GM12878 (cell line): Measurements from ENCODE around the gene MT1HL1. TPM values are rescaled to one million over a fixed set of nuclear protein-coding genes. Genes with fewer than 3 reads are reported as not detected.

Source experiments
- ATAC-seq: fragments of 200-7000 bp; cut with Tn5 transposase; 3 replicates; pipeline ENCODE4 v1.9.1; 2020; ENCODE audit warnings: mild to moderate bottlenecking, moderate library complexity
- BruUV-seq: library from RNA; stranded (reverse); fragments of 400-500 nt; replicated peaks from 2 replicates; lab custom pipeline; 2021; lab: Mats Ljungman, UMichigan
- CTCF ChIA-PET: fragments of 300-600 bp; sonication (Branson Sonifier 250); formaldehyde crosslinking; extraction: SDS; loops from one replicate; lab custom pipeline; 2021; ENCODE audit warnings: inconsistent platforms; lab: Yijun Ruan, JAX
- POLR2A ChIA-PET: fragments of 350-600 bp; formaldehyde crosslinking; extraction: SDS; loops from one replicate; lab custom pipeline; 2021; ENCODE audit warnings: inconsistent platforms; lab: Charles Lee
- RAD21 ChIA-PET: fragments of 300-600 bp; sonication (Branson Sonifier 250); formaldehyde crosslinking; loops from one replicate; lab custom pipeline; 2023; ENCODE audit warnings: antibody characterized with exemption; ENCODE audit not compliant: unreplicated experiment; lab: Charles Lee
- SMC1A ChIA-PET: fragments of 300-600 bp; sonication (Branson Sonifier 250); formaldehyde crosslinking; loops from one replicate; lab custom pipeline; 2023; ENCODE audit not compliant: unreplicated experiment, uncharacterized antibody; lab: Charles Lee
- DNase-seq: peaks from one replicate; pipeline ENCODE4 v3.0.0-alpha.2; 2011; ENCODE audit warnings: low read depth, low spot score
- FAIRE-seq: peaks from 3 replicates; lab custom pipeline; 2011; peaks lifted over from hg19 to GRCh38; lab: Jason Lieb, UNC
- H2AFZ ChIP-seq: 2 replicates; pipeline ENCODE4 v1.6.0; 2011; ENCODE audit warnings: low read depth, low read length, control low read depth; ENCODE audit not compliant: control insufficient read depth
- H3K27ac ChIP-seq: 2 replicates; pipeline ENCODE4 v1.5.1; 2011; ENCODE audit warnings: control low read depth; ENCODE audit not compliant: control insufficient read depth, insufficient read depth
- H3K27me3 ChIP-seq, 2 experiments: replicated peaks in 1 of 2; 2 replicates each; pipeline versions ENCODE4 v1.6.0 to v1.6.1; 2011; ENCODE audit warnings: low read length in 1 of 2; ENCODE audit not compliant: control insufficient read depth in 2 of 2, insufficient read depth in 2 of 2
- H3K36me3 ChIP-seq, 2 experiments: 2 replicates each; pipeline ENCODE4 v1.5.1; 2011; ENCODE audit warnings: low read length in 1 of 2; ENCODE audit not compliant: control insufficient read depth in 2 of 2, insufficient read depth in 2 of 2
- H3K4me1 ChIP-seq: 2 replicates; pipeline ENCODE4 v1.6.1; 2011; ENCODE audit warnings: mild to moderate bottlenecking, low read length, moderate library complexity, mixed read lengths; ENCODE audit not compliant: control insufficient read depth, insufficient read depth
- H3K4me2 ChIP-seq: 2 replicates; pipeline ENCODE4 v1.6.0; 2011; ENCODE audit warnings: control low read depth; ENCODE audit not compliant: control insufficient read depth, insufficient read depth
- H3K4me3 ChIP-seq: fragments of 200-600 bp; sonication (generic); 2 replicates; pipeline ENCODE4 v1.5.1; 2016
- H3K79me2 ChIP-seq: 2 replicates; pipeline ENCODE4 v1.6.0; 2011; ENCODE audit warnings: low read length; ENCODE audit not compliant: control insufficient read depth, insufficient read depth
- H3K9ac ChIP-seq: 2 replicates; pipeline ENCODE4 v1.8.0; 2011; ENCODE audit warnings: low read length, control low read depth, mixed read lengths; ENCODE audit not compliant: control insufficient read depth, insufficient read depth
- H3K9me3 ChIP-seq: replicated peaks from 3 replicates; pipeline ENCODE4 v1.5.1; 2011; ENCODE audit warnings: mild to moderate bottlenecking, low read length; ENCODE audit not compliant: control insufficient read depth, insufficient read depth
- H4K20me1 ChIP-seq: 2 replicates; pipeline ENCODE4 v1.6.0; 2011; ENCODE audit not compliant: control insufficient read depth, insufficient read depth
- BRCA1 ChIP-seq: IDR thresholded peaks from 2 replicates; pipeline ENCODE4 v1.6.1; 2011; ENCODE audit warnings: low read depth, low read length, improper control_type of control experiment
- CEBPB ChIP-seq, 2 experiments: fragments of 150-350 bp in 1 of 2; IDR thresholded peaks; 2 replicates each; pipeline ENCODE4 v1.6.1; 2012 to 2014; ENCODE audit warnings: low read depth in 2 of 2, low read length in 2 of 2, borderline replicate concordance in 1 of 2, inconsistent platforms in 1 of 2
- ESRRA ChIP-seq: IDR thresholded peaks from 2 replicates; pipeline ENCODE4 v1.6.1; 2012; ENCODE audit warnings: mild to moderate bottlenecking, low read length, improper control_type of control experiment
- JUND ChIP-seq: IDR thresholded peaks from 2 replicates; pipeline ENCODE4 v1.6.1; 2012; ENCODE audit warnings: low read depth, mild to moderate bottlenecking, low read length, improper control_type of control experiment, moderate library complexity
- MEF2A ChIP-seq: IDR thresholded peaks from 2 replicates; pipeline ENCODE4 v1.6.1; 2011; ENCODE audit warnings: low read depth, mild to moderate bottlenecking, low read length, moderate library complexity; ENCODE audit not compliant: insufficient read depth
- PBX3 ChIP-seq: IDR thresholded peaks from 2 replicates; pipeline ENCODE4 v1.6.1; 2011; ENCODE audit warnings: mild to moderate bottlenecking, low read depth, low read length, moderate library complexity; ENCODE audit not compliant: insufficient replicate concordance
- SIN3A ChIP-seq: IDR thresholded peaks from 2 replicates; pipeline ENCODE4 v1.6.1; 2012; ENCODE audit warnings: low read depth, low read length, improper control_type of control experiment
- TCF7 ChIP-seq: IDR thresholded peaks from 2 replicates; pipeline ENCODE4 v1.6.1; 2014; ENCODE audit warnings: antibody characterized with exemption, borderline replicate concordance
- ZBED1 ChIP-seq: IDR thresholded peaks from 2 replicates; pipeline ENCODE4 v1.6.1; 2016; ENCODE audit warnings: borderline replicate concordance
- ZNF207 ChIP-seq: fragments of 450-650 bp; IDR thresholded peaks from 2 replicates; pipeline ENCODE4 v1.6.1; 2014; ENCODE audit warnings: antibody characterized with exemption, mild to moderate bottlenecking, borderline replicate concordance
- ZZZ3 ChIP-seq: IDR thresholded peaks from 2 replicates; pipeline ENCODE4 v1.6.1; 2011; ENCODE audit warnings: low read depth; ENCODE audit not compliant: control insufficient read depth, insufficient read length
- WGBS: methylation state at CpG from one replicate; pipeline ENCODE4 v1.1.6; 2016; ENCODE audit warnings: low lambda C conversion rate; ENCODE audit not compliant: insufficient replicate concordance, insufficient coverage; ENCODE audit errors: missing lambda C conversion rate; 5-methylcytosine and 5-hydroxymethylcytosine counted together
- in situ Hi-C: fragments of 300-500 bp; cut with MboI; formaldehyde crosslinking; loops from 9 replicates; pipeline ENCODE4 v1.14.3; 2018; ENCODE audit warnings: mixed read lengths
- intact Hi-C: fragments of 100-400 bp; cut with micrococcal nuclease; formaldehyde crosslinking; loops from one replicate; pipeline ENCODE4 v1.14.2; 2022; ENCODE audit not compliant: unreplicated experiment
- polyA plus RNA-seq, 11 experiments: library from polyadenylated mRNA; depleted of rRNA in 4 of 11; unstranded in 6 of 11; stranded (reverse) in 5 of 11; fragments of >200 nt; fragmentation: Nextera tagmentation in 4 of 11; fragmentation: Illumina TruSeq in 1 of 11; extraction: Ambion mirVana in 4 of 11; extraction: Trizol in 1 of 11; gene quantifications; 1 replicate in 1 of 11; 2 replicates in 10 of 11; pipeline versions ENCODE4 v1.2.1 to v1.2.3, GENCODE V29; 2011 to 2016; ENCODE audit warnings: inconsistent platforms in 2 of 11, missing spikeins in 2 of 11, low read depth in 1 of 11
- total RNA-seq, 4 experiments: library from RNA; depleted of rRNA in 3 of 4; stranded (reverse); fragments of >200 nt in 3 of 4; fragmentation: Illumina TruSeq in 1 of 4; extraction: Trizol in 1 of 4; gene quantifications; 2 replicates each; pipeline versions ENCODE4 v1.2.1 to v1.2.3, GENCODE V29; 2013 to 2021
- TF ChIP-seq, protein P1 (sequence below): IDR thresholded peaks from 2 replicates; pipeline ENCODE4 v1.6.1; 2011; ENCODE audit warnings: borderline replicate concordance, low read depth, mild to moderate bottlenecking, moderate library complexity, mixed read lengths, low read length; ENCODE audit not compliant: insufficient read depth; ENCODE audit errors: extremely low read length
- TF ChIP-seq, protein P2 (sequence below): IDR thresholded peaks from 2 replicates; pipeline ENCODE4 v1.6.1; 2012; ENCODE audit warnings: low read depth, low read length, improper control_type of control experiment

The MT1HL1 gene
- total and polyA plus RNA-seq, 10 of the 15 experiments (the other 5 are each of a cell fraction or from before 2014, with no cell fraction given) = not detected

DNA sequence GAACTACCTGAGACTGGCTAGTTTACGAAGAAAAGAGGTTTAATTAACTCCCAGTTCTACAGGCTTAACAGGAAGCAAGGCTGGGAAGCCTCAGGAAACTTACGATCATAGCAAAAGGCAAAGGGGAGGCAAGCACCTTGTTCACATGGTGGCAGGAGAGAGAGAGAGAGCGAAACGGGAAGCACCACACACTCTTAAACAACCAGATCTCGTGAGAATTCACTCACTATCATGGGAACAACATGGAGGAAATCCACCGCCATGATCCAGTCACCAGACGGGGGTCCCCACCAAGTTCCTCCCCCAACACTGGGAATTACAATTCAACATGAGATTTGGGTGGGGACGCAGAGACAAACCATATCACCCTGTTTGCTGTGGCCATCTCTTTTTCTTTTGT, 11.8 kb downstream of the MT1HL1 start:
- TF ChIP-seq BRCA1 (no peak), ZZZ3 (no peak), TCF7 (no peak), SIN3A (no peak)
- TF ChIP-seq, protein P1, sequence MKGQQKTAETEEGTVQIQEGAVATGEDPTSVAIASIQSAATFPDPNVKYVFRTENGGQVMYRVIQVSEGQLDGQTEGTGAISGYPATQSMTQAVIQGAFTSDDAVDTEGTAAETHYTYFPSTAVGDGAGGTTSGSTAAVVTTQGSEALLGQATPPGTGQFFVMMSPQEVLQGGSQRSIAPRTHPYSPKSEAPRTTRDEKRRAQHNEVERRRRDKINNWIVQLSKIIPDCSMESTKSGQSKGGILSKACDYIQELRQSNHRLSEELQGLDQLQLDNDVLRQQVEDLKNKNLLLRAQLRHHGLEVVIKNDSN = no peak
- no peaks in the 10 kb centered on the region for H3K36me3 ChIP-seq
- ChIA-PET RAD21 (no interaction called here), CTCF (no interaction called here), SMC1A (no interaction called here), POLR2A (no interaction called here)
- no peaks in the 10 kb centered on the region for H3K27me3 ChIP-seq
- no peak overlapping the region for H3K4me3 ChIP-seq
- ATAC-seq (no peak), FAIRE-seq (no peak), DNase-seq (no peak)
- in situ Hi-C loops = no loop called here
- 40% methylated on average over 8 of the region's 8 CpGs for WGBS
- no peak overlapping the region for H3K27ac ChIP-seq
- H3K9me3 ChIP-seq = no peaks in the 10 kb centered on the region; the same call in 2 of the 3 replicates
- H4K20me1 ChIP-seq = no peaks in the 10 kb centered on the region
- no peaks in the 10 kb centered on the region for H3K4me1 ChIP-seq
- no TSS peak for BruUV-seq
- no peak overlapping the region for H2AFZ ChIP-seq
- intact Hi-C loops = no loop called here
- H3K4me2 ChIP-seq = no peak overlapping the region
- H3K79me2 ChIP-seq = no peaks in the 10 kb centered on the region
- H3K9ac ChIP-seq = no peak overlapping the region

GRCh38 chr1:236990052-236990445, 14.2 kb downstream of the MT1HL1 start:
- ATAC-seq = no peak
- Histone ChIP-seq H3K27ac (no peak overlapping the region), H4K20me1 (no peaks in the 10 kb centered on the region), H3K36me3 (no peaks in the 10 kb centered on the region), H3K4me2 (no peak overlapping the region), H3K4me1 (no peaks in the 10 kb centered on the region), H2AFZ (no peak overlapping the region), H3K27me3 (no peaks in the 10 kb centered on the region), H3K4me3 (no peak overlapping the region), H3K9ac (no peak overlapping the region), H3K9me3 (no peaks in the 10 kb centered on the region; the same call in 2 of the 3 replicates), H3K79me2 (no peaks in the 10 kb centered on the region)
- FAIRE-seq = no peak
- 0% methylated on average over 1 of the region's 1 CpG for WGBS
- RAD21 ChIA-PET = no interaction called here
- POLR2A ChIA-PET = no interaction called here
- intact Hi-C loops = no loop called here
- SMC1A ChIA-PET = no interaction called here
- BruUV-seq = no TSS peak
- CTCF ChIA-PET = interaction anchor here (0.5 kb wide), 1 partner anchor 283 kb away, joined by 4 read pairs; no protein-coding TSS in a partner anchor
- in situ Hi-C loops = no loop called here
- DNase-seq = no peak
- TF ChIP-seq ZNF207 = no peak
- TF ChIP-seq MEF2A = no peak
- no peak for TF ChIP-seq JUND
- TF ChIP-seq, protein P2, sequence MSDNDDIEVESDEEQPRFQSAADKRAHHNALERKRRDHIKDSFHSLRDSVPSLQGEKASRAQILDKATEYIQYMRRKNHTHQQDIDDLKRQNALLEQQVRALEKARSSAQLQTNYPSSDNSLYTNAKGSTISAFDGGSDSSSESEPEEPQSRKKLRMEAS = no peak
- TF ChIP-seq ZBED1 = no peak
- no peak for TF ChIP-seq CEBPB (IDR thresholded peaks at IDR 0.05; ENCODE audit: borderline replicate concordance in 1 of 2, low read depth in 2 of 2, low read length in 2 of 2)
- TF ChIP-seq TCF7 = no peak
- no peak for TF ChIP-seq PBX3
- no peak for TF ChIP-seq ESRRA
